Thymus (tissue), 11 donors: ENCODE results near the gene EYS. TPM values are rescaled to one million over a fixed set of nuclear protein-coding genes. Genes with fewer than 3 reads are reported as not detected.

Experiments used
- DNase-seq, 9 donors: peaks; one replicate each; pipeline ENCODE4 v3.0.0-alpha.2; 2013; ENCODE audit warnings: low spot score in 9 of 9, low read depth in 6 of 9, missing footprints in 1 of 9
- H3K27ac ChIP-seq, 2 donors: one replicate each; pipeline ENCODE4 v1.5.1; 2013; ENCODE audit warnings: control low read depth in 1 of 2, low read depth in 1 of 2, low read length in 1 of 2, mild to moderate bottlenecking in 1 of 2, moderate library complexity in 1 of 2
- H3K27me3 ChIP-seq, 2 donors: one replicate each; pipeline ENCODE4 v1.5.1; 2013; ENCODE audit warnings: low read length in 1 of 2; ENCODE audit not compliant: control insufficient read depth in 2 of 2, insufficient read depth in 1 of 2
- H3K36me3 ChIP-seq, 2 donors: one replicate each; pipeline ENCODE4 v1.5.1; 2013; ENCODE audit warnings: low read length in 1 of 2, mild to moderate bottlenecking in 1 of 2, moderate library complexity in 1 of 2; ENCODE audit not compliant: control insufficient read depth in 2 of 2, insufficient read depth in 2 of 2
- H3K4me1 ChIP-seq, 2 donors: one replicate each; pipeline ENCODE4 v1.5.1; 2013; ENCODE audit warnings: low read length in 2 of 2; ENCODE audit not compliant: control insufficient read depth in 2 of 2, insufficient read depth in 2 of 2
- H3K4me3 ChIP-seq, 2 donors: one replicate each; pipeline ENCODE4 v1.5.1; 2013; ENCODE audit warnings: low read length in 2 of 2, control low read depth in 1 of 2, mild to moderate bottlenecking in 1 of 2
- H3K9me3 ChIP-seq, 2 donors: one replicate each; pipeline ENCODE4 v1.5.1; 2013; ENCODE audit warnings: low read length in 1 of 2, mild to moderate bottlenecking in 1 of 2; ENCODE audit not compliant: control insufficient read depth in 2 of 2, insufficient read depth in 1 of 2
- WGBS: extraction: QIAGEN DNeasy Blood & Tissue Kit; methylation state at CpG from one replicate; pipeline ENCODE4 v1.1.7; 2013; 5-methylcytosine and 5-hydroxymethylcytosine counted together
- polyA plus RNA-seq: library from polyadenylated mRNA; stranded (reverse); fragments of 200-250 nt; gene quantifications from one replicate; pipeline ENCODE4 v1.2.3, GENCODE V29; 2013
- total RNA-seq: library from RNA; stranded (reverse); fragments of 120-200 nt; gene quantifications from one replicate; pipeline ENCODE4 v1.2.4, GENCODE V29; 2013
- donor health status: healthy.

The EYS gene
- total and polyA plus RNA-seq, 2 donors, result 0.05 to 0.28 TPM

GRCh38 chr6:64310214-64310613 is 1396.8 kb downstream of the EYS start:
- Histone ChIP-seq H3K27me3 (no peaks in the 10 kb centered on the region), H3K4me1 (no peaks in the 10 kb centered on the region), H3K9me3 (peaks cover 0 to 7% of the 10 kb centered on the region in 2 donors), H3K4me3 (no peak overlapping the region), H3K27ac (no peak overlapping the region), H3K36me3 (no peaks in the 10 kb centered on the region)
- DNase-seq, result no peak

- Histone ChIP-seq H3K36me3 (no peaks in the 10 kb centered on the region), H3K4me3 (no peak overlapping the region), H3K4me1 (no peaks in the 10 kb centered on the region), H3K27me3 (no peaks in the 10 kb centered on the region), H3K9me3 (peaks cover 0 to 3% of the 10 kb centered on the region in 2 donors), H3K27ac (no peak overlapping the region)
- 93% methylated on average over 11 of the region's 11 CpGs for WGBS
- DNase-seq, result no peak
These were observed 1405.5 kb downstream of the EYS start for GRCh38 chr6:64301307-64302236.

GRCh38 chr6:64299176-64299575 is 1407.8 kb downstream of the EYS start:
- H3K4me1 ChIP-seq, result no peaks in the 10 kb centered on the region
- no peaks in the 10 kb centered on the region for H3K27me3 ChIP-seq
- no peak for DNase-seq
- H3K27ac ChIP-seq, result no peak overlapping the region
- WGBS, result 96% methylated on average over 7 of the region's 7 CpGs
- H3K9me3 ChIP-seq, result peaks cover 0 to 3% of the 10 kb centered on the region in 2 donors
- no peaks in the 10 kb centered on the region for H3K36me3 ChIP-seq
- no peak overlapping the region for H3K4me3 ChIP-seq

DNA sequence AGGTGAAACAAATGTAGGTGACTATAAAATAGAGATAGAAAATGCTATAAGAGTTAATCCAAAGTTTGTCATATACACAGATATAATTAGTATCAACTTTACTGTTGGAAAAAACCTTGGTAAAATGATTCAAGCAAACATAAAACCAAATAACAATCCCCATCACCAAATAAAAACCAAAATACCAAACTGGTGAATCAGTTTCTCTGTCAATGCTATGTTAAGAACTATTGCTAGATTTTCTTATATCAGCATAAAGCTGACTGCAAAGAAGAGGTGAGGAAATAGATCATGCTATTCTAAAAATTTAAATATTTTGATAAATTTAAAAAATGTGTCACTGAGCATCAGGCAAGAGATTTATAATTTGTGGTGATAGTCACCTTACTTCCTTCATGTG is 1413.0 kb downstream of the EYS start:
- H3K27me3 ChIP-seq, result no peaks in the 10 kb centered on the region
- no peaks in the 10 kb centered on the region for H3K9me3 ChIP-seq
- H3K4me1 ChIP-seq, result no peaks in the 10 kb centered on the region
- H3K27ac ChIP-seq, result no peak overlapping the region
- no peak overlapping the region for H3K4me3 ChIP-seq
- H3K36me3 ChIP-seq, result no peaks in the 10 kb centered on the region
- DNase-seq, result no peak

DNA sequence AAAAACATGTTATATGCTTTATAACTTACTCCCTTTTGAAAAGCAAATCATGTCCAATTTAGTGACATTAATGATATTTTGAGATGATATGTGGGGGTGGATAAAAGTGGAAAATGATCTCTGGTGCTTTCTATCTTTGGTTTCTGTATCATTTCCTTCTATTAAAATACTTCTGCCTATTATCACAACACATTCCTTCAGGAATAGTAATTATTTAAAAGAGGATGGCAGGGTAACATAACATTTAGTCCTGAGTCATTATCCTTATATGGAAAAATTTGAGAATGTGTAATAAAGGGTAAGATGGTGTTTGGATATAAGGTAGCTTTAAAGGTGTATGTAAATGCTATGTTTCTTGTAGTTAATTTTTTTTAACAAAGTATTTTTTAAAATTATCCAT is 1413.7 kb downstream of the EYS start:
- no peak overlapping the region for H3K27ac ChIP-seq
- no peak overlapping the region for H3K4me3 ChIP-seq
- no peak for DNase-seq
- no peaks in the 10 kb centered on the region for H3K9me3 ChIP-seq
- no peaks in the 10 kb centered on the region for H3K36me3 ChIP-seq
- no peaks in the 10 kb centered on the region for H3K4me1 ChIP-seq
- no peaks in the 10 kb centered on the region for H3K27me3 ChIP-seq

DNA sequence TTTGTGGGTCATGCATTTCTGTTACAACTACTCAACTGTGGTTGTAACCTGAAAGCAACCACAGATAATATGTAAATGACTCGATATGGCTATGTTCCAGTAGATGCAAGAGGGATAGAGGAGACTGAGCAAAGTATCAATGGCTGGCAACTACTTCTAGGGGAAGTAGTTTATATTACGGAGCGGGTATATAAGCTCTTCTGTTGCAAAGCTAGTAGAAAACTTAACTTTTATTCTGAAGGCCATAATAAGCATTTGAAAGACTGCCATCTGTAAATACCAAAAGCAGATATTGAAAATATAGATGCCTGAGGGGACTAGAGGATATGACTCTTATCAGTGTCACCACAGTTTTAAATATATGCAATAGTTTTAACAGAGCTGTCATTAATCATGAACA is 1416.2 kb downstream of the EYS start:
- H3K36me3 ChIP-seq, result no peaks in the 10 kb centered on the region
- H3K4me1 ChIP-seq, result no peaks in the 10 kb centered on the region
- no peaks in the 10 kb centered on the region for H3K9me3 ChIP-seq
- WGBS, result 64% methylated on average over 3 of the region's 3 CpGs
- no peak for DNase-seq
- H3K27me3 ChIP-seq, result no peaks in the 10 kb centered on the region
- no peak overlapping the region for H3K4me3 ChIP-seq
- no peak overlapping the region for H3K27ac ChIP-seq

DNA sequence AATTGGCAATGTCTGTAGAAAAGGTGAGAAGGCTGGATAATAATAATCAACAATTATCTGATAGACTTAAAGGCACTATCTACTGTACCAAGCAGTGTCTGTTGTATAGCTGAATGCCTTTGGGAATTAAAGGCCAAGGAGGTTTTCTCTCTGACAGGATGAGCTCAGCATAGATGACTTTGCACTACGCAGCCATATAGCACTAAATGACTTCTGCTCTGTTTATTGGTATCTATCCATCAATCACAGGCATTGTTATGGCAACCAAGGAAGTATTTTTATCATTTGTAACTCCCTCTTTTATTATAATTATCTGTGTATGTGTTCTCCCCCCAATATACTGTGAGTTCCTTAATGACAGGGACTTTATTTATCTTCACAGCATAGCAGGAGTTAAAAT is 1417.1 kb downstream of the EYS start:
- H3K36me3 ChIP-seq, result no peaks in the 10 kb centered on the region
- H3K4me1 ChIP-seq, result no peaks in the 10 kb centered on the region
- H3K27ac ChIP-seq, result no peak overlapping the region
- H3K27me3 ChIP-seq, result no peaks in the 10 kb centered on the region
- 95% methylated on average over 1 of the region's 1 CpG for whole genome bisulfite sequencing
- no peaks in the 10 kb centered on the region for H3K9me3 ChIP-seq
- H3K4me3 ChIP-seq, result no peak overlapping the region
- no peak for DNase-seq

DNA sequence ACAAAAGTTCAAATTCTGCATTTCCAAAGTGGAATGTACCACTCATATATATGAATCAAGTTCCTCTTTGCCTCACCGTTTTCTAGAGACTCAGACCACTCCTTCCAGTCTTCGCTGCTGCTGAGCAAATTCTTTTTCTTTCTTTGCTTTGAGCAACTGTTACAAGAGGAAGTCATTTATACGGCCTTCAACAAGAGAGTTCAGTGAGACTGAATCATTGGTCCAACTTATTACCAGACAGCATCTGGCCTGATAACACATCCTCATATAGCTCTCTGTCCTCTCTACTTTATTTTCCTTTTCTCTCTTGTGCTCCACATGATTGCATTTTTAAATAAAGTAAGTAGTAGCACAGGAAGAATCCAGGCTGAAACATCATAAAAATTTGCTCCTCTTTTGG is 1418.7 kb downstream of the EYS start:
- Histone ChIP-seq H3K27me3 (no peaks in the 10 kb centered on the region), H3K36me3 (no peaks in the 10 kb centered on the region), H3K27ac (no peak overlapping the region), H3K9me3 (no peaks in the 10 kb centered on the region), H3K4me1 (no peaks in the 10 kb centered on the region), H3K4me3 (no peak overlapping the region)
- WGBS, result 31% methylated on average over 3 of the region's 3 CpGs
- DNase-seq, result no peak

DNA sequence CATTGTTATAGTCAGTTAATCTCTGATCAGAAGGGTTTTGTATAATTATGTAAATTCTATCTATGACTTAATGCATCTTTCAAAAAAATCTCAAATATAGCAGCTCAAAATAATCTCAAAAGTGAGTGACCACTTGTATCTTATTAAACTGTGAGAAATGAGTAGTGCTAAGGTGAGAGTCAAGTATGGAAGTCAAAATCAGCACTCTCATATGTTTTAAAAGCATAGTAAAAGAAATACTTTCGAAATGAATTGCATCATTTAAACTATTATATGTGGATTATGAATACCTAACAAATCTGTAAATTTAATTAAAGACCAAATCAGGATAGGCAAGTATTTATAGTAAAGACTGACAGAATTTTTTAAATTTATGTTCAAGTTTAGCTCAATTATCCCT is 1425.9 kb downstream of the EYS start:
- Histone ChIP-seq H3K4me3 (no peak overlapping the region), H3K27me3 (no peaks in the 10 kb centered on the region), H3K9me3 (no peaks in the 10 kb centered on the region), H3K36me3 (no peaks in the 10 kb centered on the region), H3K27ac (no peak overlapping the region), H3K4me1 (no peaks in the 10 kb centered on the region)
- no peak for DNase-seq
- 83% methylated on average over 1 of the region's 1 CpG for WGBS
